T-cell (primary cell): ENCODE results near the gene COL15A1. TPM values are rescaled to one million over a fixed set of nuclear protein-coding genes. Genes with fewer than 3 reads are reported as not detected.

Source experiments
- ATAC-seq, 4 experiments: fragments of 200-7000 bp in 3 of 4; fragments of 150-1000 bp in 1 of 4; cut with Tn5 transposase; replicated peaks in 1 of 4; 1 replicate in 3 of 4; 2 replicates in 1 of 4; pipeline ENCODE4 v1.10.0; 2021; ENCODE audit warnings: moderate library complexity in 3 of 4, mild to moderate bottlenecking in 2 of 4, moderate number of reproducible peaks in 1 of 4
- CTCF ChIA-PET, 2 donors: fragments of 300-600 bp; sonication (Branson Sonifier 250); formaldehyde crosslinking; loops; one replicate each; lab custom pipeline; 2022; ENCODE audit warnings: antibody characterized with exemption in 2 of 2; lab: Charles Lee
- POLR2A ChIA-PET, 2 donors: fragments of 300-600 bp; sonication (Branson Sonifier 250); formaldehyde crosslinking; loops; one replicate each; lab custom pipeline; 2022; ENCODE audit warnings: antibody characterized with exemption in 2 of 2; lab: Charles Lee
- DNase-seq, 35 experiments: peaks; one replicate each; pipeline versions ENCODE4 v3.0.0 to v3.0.0-alpha.2; 2013 to 2023
- H3K27ac ChIP-seq: one replicate; pipeline ENCODE4 v1.5.1; 2013; ENCODE audit warnings: low read length
- H3K27me3 ChIP-seq, 2 experiments: replicated peaks in 1 of 2; 1 replicate in 1 of 2; 2 replicates in 1 of 2; pipeline versions ENCODE4 v1.6.1 to v1.7.0; 2013; ENCODE audit warnings: low read length in 1 of 2, mixed read lengths in 1 of 2; ENCODE audit not compliant: control insufficient read depth in 2 of 2, insufficient read depth in 2 of 2; ENCODE audit errors: extremely low read depth in 1 of 2
- H3K36me3 ChIP-seq, 2 donors: 1 replicate in 1 of 2; 2 replicates in 1 of 2; pipeline versions ENCODE4 v1.6.1 to v1.7.0; 2013; ENCODE audit warnings: low read length in 1 of 2; ENCODE audit not compliant: control insufficient read depth in 2 of 2, insufficient read depth in 1 of 2; ENCODE audit errors: extremely low read depth in 1 of 2
- H3K4me1 ChIP-seq, 2 experiments: 1 replicate in 1 of 2; 2 replicates in 1 of 2; pipeline versions ENCODE4 v1.6.1 to v1.7.0; 2013; ENCODE audit warnings: low read length in 2 of 2, mixed read lengths in 1 of 2; ENCODE audit not compliant: insufficient read depth in 2 of 2, control insufficient read depth in 1 of 2; ENCODE audit errors: extremely low read depth in 1 of 2
- H3K4me3 ChIP-seq, 2 donors: 1 replicate in 1 of 2; 2 replicates in 1 of 2; pipeline versions ENCODE4 v1.5.1 to v1.7.0; 2013; ENCODE audit warnings: mild to moderate bottlenecking in 2 of 2, low read length in 1 of 2, moderate library complexity in 1 of 2; ENCODE audit not compliant: control insufficient read depth in 1 of 2; ENCODE audit errors: extremely low read depth in 1 of 2
- H3K9me3 ChIP-seq: 2 replicates; pipeline ENCODE4 v1.7.0; 2013
- H3K27ac Mint-ChIP-seq, 2 donors: one replicate each; pipeline ENCODE4 v1.8.0; 2020 to 2021; ENCODE audit warnings: mild to moderate bottlenecking in 2 of 2, mixed read lengths in 2 of 2
- H3K27me3 Mint-ChIP-seq, 2 donors: one replicate each; pipeline ENCODE4 v1.8.0; 2021 to 2022; ENCODE audit warnings: mixed read lengths in 2 of 2
- H3K36me3 Mint-ChIP-seq: one replicate; pipeline ENCODE4 v1.8.0; 2021; ENCODE audit warnings: mixed read lengths
- H3K4me1 Mint-ChIP-seq, 3 donors: one replicate each; pipeline ENCODE4 v1.8.0; 2020 to 2022; ENCODE audit warnings: mixed read lengths in 3 of 3, mild to moderate bottlenecking in 1 of 3
- H3K4me3 Mint-ChIP-seq, 3 donors: one replicate each; pipeline ENCODE4 v1.8.0; 2020 to 2022; ENCODE audit warnings: mild to moderate bottlenecking in 3 of 3, mixed read lengths in 3 of 3, moderate library complexity in 3 of 3
- H3K9me3 Mint-ChIP-seq, 3 donors: one replicate each; pipeline ENCODE4 v1.8.0; 2020 to 2022; ENCODE audit warnings: mixed read lengths in 3 of 3
- WGBS: methylation state at CpG from one replicate; pipeline ENCODE4 v1.1.5; 2013; ENCODE audit warnings: missing lambda C conversion rate; ENCODE audit not compliant: insufficient coverage; 5-methylcytosine and 5-hydroxymethylcytosine counted together
- total RNA-seq, 35 experiments: library from RNA in 6 of 35; stranded (reverse) in 6 of 35; fragments of 120-200 nt in 1 of 35; gene quantifications; one replicate each; pipeline versions ENCODE4 v1.2.1 to v1.2.4 and lab custom pipeline; 2013 to 2026

The COL15A1 gene
- total RNA-seq, 5 donors from 2014 or later (not counting 1 experiment from before 2014, with no cell fraction given), result 0.15 to 0.20 (median 0.19) TPM; not detected in 2

- no peak for DNase-seq
- no peak overlapping the region for H3K27ac Mint-ChIP-seq
- no peak overlapping the region for H3K4me3 Mint-ChIP-seq
- no peaks in the 10 kb centered on the region for H3K9me3 ChIP-seq
- H3K4me1 ChIP-seq, result peaks cover 9 to 20% of the 10 kb centered on the region in 2 experiments
- H3K36me3 ChIP-seq, result no peaks in the 10 kb centered on the region
- ChIA-PET CTCF (no interaction called here), POLR2A (no interaction called here)
- H3K27me3 ChIP-seq, result no peaks in the 10 kb centered on the region
- no peaks in the 10 kb centered on the region for H3K9me3 Mint-ChIP-seq
- H3K4me1 Mint-ChIP-seq, result peaks cover 25 to 40% (median 26%) of the 10 kb centered on the region in 3 donors
- 91% methylated on average over 4 of the region's 6 CpGs for WGBS
- ATAC-seq, result no peak
- no peak overlapping the region for H3K27ac ChIP-seq
- no peak overlapping the region for H3K4me3 ChIP-seq
- no peaks in the 10 kb centered on the region for H3K36me3 Mint-ChIP-seq
- H3K27me3 Mint-ChIP-seq, result no peaks in the 10 kb centered on the region
Measured at GRCh38 chr9:99024959-99025358, 81.3 kb downstream of the COL15A1 start.

- peaks cover 26 to 40% (median 29%) of the 10 kb centered on the region in 3 donors for H3K4me1 Mint-ChIP-seq
Measured at GRCh38 chr9:99025616-99026270, 82.0 kb downstream of the COL15A1 start.

GRCh38 chr9:99026271-99026955 lies 82.7 kb downstream of the COL15A1 start:
- Mint-ChIP-seq H3K4me3 (peak overlapping the region in 1 of 3 donors; percentile 28), H3K4me1 (peaks cover 26 to 40% (median 32%) of the 10 kb centered on the region in 3 donors), H3K36me3 (no peaks in the 10 kb centered on the region), H3K27ac (peak overlapping the region; percentile 19 to 23), H3K27me3 (no peaks in the 10 kb centered on the region), H3K9me3 (no peaks in the 10 kb centered on the region)
- ChIA-PET POLR2A (no interaction called here), CTCF (interaction anchor here in 1 of 2 donors (0.5 kb wide), 1 partner anchor 109 kb away, joined by 3 read pairs; no protein-coding TSS in a partner anchor)
- H3K4me1 ChIP-seq, result peaks cover 9 to 20% of the 10 kb centered on the region in 2 experiments
- 94% methylated on average over 6 of the region's 6 CpGs for WGBS
- no peaks in the 10 kb centered on the region for H3K27me3 ChIP-seq
- no peak overlapping the region for H3K27ac ChIP-seq
- H3K4me3 ChIP-seq, result no peak overlapping the region
- ATAC-seq, result peak in 3 of 4 experiments; percentile 24 to 80 (median 43)
- DNase-seq, result peak in 1 of 35 experiments; percentile 12
- no peaks in the 10 kb centered on the region for H3K36me3 ChIP-seq
- H3K9me3 ChIP-seq, result no peaks in the 10 kb centered on the region

More at GRCh38 chr9:99025616-99026270, 82.0 kb downstream of the COL15A1 start:
- H3K36me3 ChIP-seq, result no peaks in the 10 kb centered on the region
- H3K27ac Mint-ChIP-seq, result no peak overlapping the region
- ATAC-seq (no peak), DNase-seq (no peak)
- POLR2A ChIA-PET, result no interaction called here
- H3K9me3 ChIP-seq, result no peaks in the 10 kb centered on the region
- CTCF ChIA-PET, result no interaction called here
- H3K9me3 Mint-ChIP-seq, result no peaks in the 10 kb centered on the region
- no peak overlapping the region for H3K4me3 ChIP-seq
- WGBS, result 100% methylated on average over 3 of the region's 6 CpGs
- H3K27me3 Mint-ChIP-seq, result no peaks in the 10 kb centered on the region
- H3K36me3 Mint-ChIP-seq, result no peaks in the 10 kb centered on the region
- H3K4me3 Mint-ChIP-seq, result no peak overlapping the region
- H3K4me1 ChIP-seq, result peaks cover 9 to 20% of the 10 kb centered on the region in 2 experiments
- H3K27me3 ChIP-seq, result no peaks in the 10 kb centered on the region
- no peak overlapping the region for H3K27ac ChIP-seq

- peak; percentile 30 to 69 (median 45) for ATAC-seq
- Mint-ChIP-seq H3K4me3 (peak overlapping the region in 1 of 3 donors; percentile 28), H3K9me3 (no peaks in the 10 kb centered on the region), H3K27ac (peak overlapping the region; percentile 7 to 23), H3K36me3 (no peaks in the 10 kb centered on the region), H3K4me1 (peaks cover 26 to 40% (median 32%) of the 10 kb centered on the region in 3 donors), H3K27me3 (no peaks in the 10 kb centered on the region)
- WGBS, result 50% methylated on average over 1 of the region's 3 CpGs
- ChIA-PET POLR2A (interaction anchor here in 1 of 2 donors (0.8 kb wide), 1 partner anchor 13 kb away, joined by 3 read pairs; no protein-coding TSS in a partner anchor), CTCF (interaction anchor here (0.5 to 1.1 kb wide), 2 partner anchors 11 to 108 kb away, joined by 3 read pairs; no protein-coding TSS in a partner anchor)
- H3K4me3 ChIP-seq, result no peak overlapping the region
- no peak overlapping the region for H3K27ac ChIP-seq
- H3K4me1 ChIP-seq, result peaks cover 9 to 20% of the 10 kb centered on the region in 2 experiments
- H3K27me3 ChIP-seq, result no peaks in the 10 kb centered on the region
- H3K36me3 ChIP-seq, result no peaks in the 10 kb centered on the region
- no peaks in the 10 kb centered on the region for H3K9me3 ChIP-seq
- no peak for DNase-seq
Measured at GRCh38 chr9:99026956-99027298, 83.2 kb downstream of the COL15A1 start.

- WGBS, result no CpG with 5 or more reads among the region's 1 CpG
- no peaks in the 10 kb centered on the region for H3K27me3 ChIP-seq
- Mint-ChIP-seq H3K4me3 (peak overlapping the region in 1 of 3 donors; percentile 28), H3K27ac (peak overlapping the region in 1 of 2 donors; percentile 12), H3K4me1 (peaks cover 25 to 38% (median 32%) of the 10 kb centered on the region in 3 donors), H3K36me3 (no peaks in the 10 kb centered on the region), H3K9me3 (no peaks in the 10 kb centered on the region), H3K27me3 (no peaks in the 10 kb centered on the region)
- H3K9me3 ChIP-seq, result no peaks in the 10 kb centered on the region
- H3K27ac ChIP-seq, result no peak overlapping the region
- H3K4me1 ChIP-seq, result peaks cover 9 to 20% of the 10 kb centered on the region in 2 experiments
- ChIA-PET POLR2A (interaction anchor here (0.5 to 0.8 kb wide), 2 partner anchors 13 to 41 kb away, joined by 3 to 9 read pairs; no protein-coding TSS in a partner anchor), CTCF (interaction anchor here (0.5 to 1.1 kb wide), 2 partner anchors 10 to 108 kb away, joined by 3 read pairs; no protein-coding TSS in a partner anchor)
- no peaks in the 10 kb centered on the region for H3K36me3 ChIP-seq
- ATAC-seq (peak; percentile 31 to 57 (median 45)), DNase-seq (no peak)
- H3K4me3 ChIP-seq, result no peak overlapping the region
Measured at GRCh38 chr9:99027443-99027842, 83.7 kb downstream of the COL15A1 start.

- H3K4me1 Mint-ChIP-seq, result peaks cover 24 to 40% (median 37%) of the 10 kb centered on the region in 3 donors
- WGBS, result no CpG with 5 or more reads among the region's 2 CpGs
- no peaks in the 10 kb centered on the region for H3K27me3 Mint-ChIP-seq
Measured at GRCh38 chr9:99029083-99029645, 85.5 kb downstream of the COL15A1 start.

More at GRCh38 chr9:99029083-99029645, 85.5 kb downstream of the COL15A1 start:
- DNase-seq (no peak), ATAC-seq (no peak)
- H3K4me1 ChIP-seq, result peaks cover 9 to 17% of the 10 kb centered on the region in 2 experiments
- no peak overlapping the region for H3K4me3 Mint-ChIP-seq
- no peaks in the 10 kb centered on the region for H3K27me3 ChIP-seq
- H3K9me3 Mint-ChIP-seq, result no peaks in the 10 kb centered on the region
- H3K36me3 ChIP-seq, result no peaks in the 10 kb centered on the region
- ChIA-PET POLR2A (no interaction called here), CTCF (no interaction called here)
- H3K4me3 ChIP-seq, result no peak overlapping the region
- no peaks in the 10 kb centered on the region for H3K36me3 Mint-ChIP-seq
- no peaks in the 10 kb centered on the region for H3K9me3 ChIP-seq
- no peak overlapping the region for H3K27ac Mint-ChIP-seq
- H3K27ac ChIP-seq, result no peak overlapping the region
